Dermis blood vessel endothelial cell (primary cell): Measurements from ENCODE around the gene GPR3. TPM values are rescaled to one million over a fixed set of nuclear protein-coding genes. Genes with fewer than 3 reads are reported as not detected.
"Not testable (repeated sequence)": the region's sequence is repeated elsewhere in the genome, so short reads cannot be mapped to it uniquely, and the experiment has no call there.

ENCODE experiments used
- DNase-seq: peaks from one replicate; pipeline ENCODE4 v3.0.0; 2010
- total RNA-seq: library from RNA; depleted of rRNA; stranded (reverse); fragments of >200 nt; gene quantifications from 2 replicates; pipeline ENCODE4 v1.2.3, GENCODE V29; 2014

Gene GPR3
- total RNA-seq, 1 donor from 2014 or later = 0.51 TPM

GRCh38 chr1:27428316-27429028 lies 36.0 kb downstream of the GPR3 start:
- DNase-seq = peak; percentile 75

- DNase-seq = no peak
Observed at GRCh38 chr1:27429029-27429425, 36.6 kb downstream of the GPR3 start.

- peak; percentile 73 for DNase-seq
Observed at GRCh38 chr1:27430903-27431600, 38.6 kb downstream of the GPR3 start.

- DNase-seq = no peak
Observed at GRCh38 chr1:27431601-27431940, 39.1 kb downstream of the GPR3 start.

- not testable (repeated sequence) for DNase-seq
Observed at GRCh38 chr1:27432725-27433124, 40.3 kb downstream of the GPR3 start.

GRCh38 chr1:27433706-27434105 lies 41.3 kb downstream of the GPR3 start:
- DNase-seq = no peak

- no peak for DNase-seq
Observed at GRCh38 chr1:27435566-27436203, 43.3 kb downstream of the GPR3 start.

- DNase-seq = peak; percentile 71
Observed at GRCh38 chr1:27436204-27437159, 44.1 kb downstream of the GPR3 start.

- peak; percentile 25 for DNase-seq
Observed at GRCh38 chr1:27438621-27439061, 46.2 kb downstream of the GPR3 start.

- DNase-seq = no peak
Observed at GRCh38 chr1:27439150-27439549, 46.7 kb downstream of the GPR3 start.

GRCh38 chr1:27444632-27445031 lies 52.2 kb downstream of the GPR3 start:
- no peak for DNase-seq

Other genes starting within 250 kb of the GPR3 start
- 5.6 and 20.1 TPM in 2 replicates for gene SLC9A1, start 237.5 kb upstream of the GPR3 start, total RNA-seq
- gene WDTC1, start 158.0 kb upstream of the GPR3 start, total RNA-seq = 32.7 and 51.4 TPM in 2 replicates
- 23.3 and 34.0 TPM in 2 replicates for gene TMEM222, start 70.5 kb upstream of the GPR3 start, total RNA-seq
- not detected in 2 replicates for gene SYTL1, start 50.6 kb upstream of the GPR3 start, total RNA-seq
- 6.6 and 10.3 TPM in 2 replicates for gene MAP3K6, start 25.7 kb upstream of the GPR3 start, total RNA-seq
- gene FCN3, start 17.8 kb upstream of the GPR3 start, total RNA-seq = 0.09 TPM in 1 of 2 replicates, not detected in the other
- not detected in 2 replicates for gene CD164L2, start 9.3 kb upstream of the GPR3 start, total RNA-seq
- 45.9 and 110 TPM in 2 replicates for gene WASF2, start 97.5 kb downstream of the GPR3 start, total RNA-seq
- 7.1 and 16.0 TPM in 2 replicates for gene AHDC1, start 211.5 kb downstream of the GPR3 start, total RNA-seq
- gene FGR, start 242.6 kb downstream of the GPR3 start, total RNA-seq = 0.74 and 1.2 TPM in 2 replicates